Ecto neural progenitor cell (in vitro differentiated cells): Measurements from ENCODE around the gene KCNE4.
"Not testable (repeated sequence)": the region's sequence is repeated elsewhere in the genome, so short reads cannot be mapped to it uniquely, and the experiment has no call there.

Experiments used
- DNase-seq: peaks from one replicate; pipeline ENCODE4 v3.0.0-alpha.2; 2018; ENCODE audit warnings: low spot score

KCNE4 gene

GRCh38 chr2:223057569-223057968 is 5.6 kb downstream of the KCNE4 start:
- DNase-seq: no peak

- no peak for DNase-seq
Measured at GRCh38 chr2:223058952-223059716, 7.1 kb downstream of the KCNE4 start.

GRCh38 chr2:223060201-223060825 is 8.3 kb downstream of the KCNE4 start:
- DNase-seq: no peak

GRCh38 chr2:223062396-223062795 is 10.4 kb downstream of the KCNE4 start:
- DNase-seq: no peak

- DNase-seq: no peak
Measured at GRCh38 chr2:223065107-223065506, 13.1 kb downstream of the KCNE4 start.

- no peak for DNase-seq
Measured at GRCh38 chr2:223066721-223067120, 14.7 kb downstream of the KCNE4 start.

GRCh38 chr2:223068071-223068470 is 16.1 kb downstream of the KCNE4 start:
- DNase-seq: no peak

- DNase-seq: no peak
Measured at GRCh38 chr2:223069465-223069864, 17.5 kb downstream of the KCNE4 start.

GRCh38 chr2:223069988-223070387 is 18.0 kb downstream of the KCNE4 start:
- no peak for DNase-seq

GRCh38 chr2:223071139-223071538 is 19.1 kb downstream of the KCNE4 start:
- DNase-seq: no peak

GRCh38 chr2:223072826-223073225 is 20.8 kb downstream of the KCNE4 start:
- no peak for DNase-seq

- no peak for DNase-seq
Measured at GRCh38 chr2:223075301-223076270, 23.6 kb downstream of the KCNE4 start.

- DNase-seq: no peak
Measured at GRCh38 chr2:223076573-223076972, 24.6 kb downstream of the KCNE4 start.

- DNase-seq: no peak
Measured at GRCh38 chr2:223078482-223078881, 26.5 kb downstream of the KCNE4 start.

- no peak for DNase-seq
Measured at GRCh38 chr2:223079378-223079777, 27.4 kb downstream of the KCNE4 start.

- no peak for DNase-seq
Measured at GRCh38 chr2:223079925-223080324, 27.9 kb downstream of the KCNE4 start.

GRCh38 chr2:223080790-223081360 is 28.9 kb downstream of the KCNE4 start:
- not testable (repeated sequence) for DNase-seq

- no peak for DNase-seq
Measured at GRCh38 chr2:223081789-223082188, 29.8 kb downstream of the KCNE4 start.

- DNase-seq: no peak
Measured at GRCh38 chr2:223082706-223083105, 30.7 kb downstream of the KCNE4 start.

- no peak for DNase-seq
Measured at GRCh38 chr2:223083402-223084070, 31.5 kb downstream of the KCNE4 start.

GRCh38 chr2:223084873-223085272 is 32.9 kb downstream of the KCNE4 start:
- DNase-seq: no peak
